Rectal smooth muscle tissue (tissue), 1 donor: Measurements from ENCODE around the gene SERTAD1.
"Not testable (repeated sequence)": the region's sequence is repeated elsewhere in the genome, so short reads cannot be mapped to it uniquely, and the experiment has no call there.

Experiments used
- H3K27ac ChIP-seq: one replicate; pipeline ENCODE4 v1.7.0; 2013; ENCODE audit warnings: low read depth, low read length, inconsistent platforms
- H3K27me3 ChIP-seq: one replicate; pipeline ENCODE4 v1.7.0; 2013; ENCODE audit warnings: low read length; ENCODE audit not compliant: control insufficient read depth, insufficient read depth
- H3K36me3 ChIP-seq: one replicate; pipeline ENCODE4 v1.7.0; 2013; ENCODE audit warnings: low read length; ENCODE audit not compliant: control insufficient read depth, insufficient read depth
- H3K4me1 ChIP-seq: one replicate; pipeline ENCODE4 v1.7.0; 2013; ENCODE audit warnings: low read length; ENCODE audit not compliant: control insufficient read depth, insufficient read depth
- H3K4me3 ChIP-seq: one replicate; pipeline ENCODE4 v1.7.0; 2013; ENCODE audit warnings: low read length
- H3K9ac ChIP-seq: one replicate; pipeline ENCODE4 v1.7.0; 2013; ENCODE audit warnings: low read length

The SERTAD1 gene

DNA sequence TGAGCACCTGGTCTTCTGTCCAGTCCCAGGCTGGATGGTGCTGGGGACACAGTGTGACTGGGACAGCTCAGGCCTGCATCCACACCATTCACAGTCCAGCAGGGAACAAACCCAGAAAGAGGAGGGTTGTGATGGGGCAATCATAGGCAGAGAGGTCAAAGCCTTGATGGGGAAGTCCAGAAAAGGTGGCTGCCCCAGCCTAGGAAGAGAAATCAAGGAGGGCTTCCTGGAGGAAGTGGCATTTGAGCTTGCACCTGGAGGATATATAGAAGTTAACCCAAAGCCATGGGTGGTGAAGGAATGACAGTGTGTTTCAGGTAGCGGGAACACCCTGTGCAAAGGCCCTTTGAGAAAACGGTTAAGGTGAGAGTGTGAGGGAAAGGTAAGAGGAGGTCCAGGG lies 10.0 kb downstream of the SERTAD1 start:
- Histone ChIP-seq H3K4me3 (no peak overlapping the region), H3K4me1 (no peaks in the 10 kb centered on the region), H3K27me3 (no peaks in the 10 kb centered on the region), H3K9ac (no peak overlapping the region), H3K36me3 (no peaks in the 10 kb centered on the region), H3K27ac (no peak overlapping the region)

DNA sequence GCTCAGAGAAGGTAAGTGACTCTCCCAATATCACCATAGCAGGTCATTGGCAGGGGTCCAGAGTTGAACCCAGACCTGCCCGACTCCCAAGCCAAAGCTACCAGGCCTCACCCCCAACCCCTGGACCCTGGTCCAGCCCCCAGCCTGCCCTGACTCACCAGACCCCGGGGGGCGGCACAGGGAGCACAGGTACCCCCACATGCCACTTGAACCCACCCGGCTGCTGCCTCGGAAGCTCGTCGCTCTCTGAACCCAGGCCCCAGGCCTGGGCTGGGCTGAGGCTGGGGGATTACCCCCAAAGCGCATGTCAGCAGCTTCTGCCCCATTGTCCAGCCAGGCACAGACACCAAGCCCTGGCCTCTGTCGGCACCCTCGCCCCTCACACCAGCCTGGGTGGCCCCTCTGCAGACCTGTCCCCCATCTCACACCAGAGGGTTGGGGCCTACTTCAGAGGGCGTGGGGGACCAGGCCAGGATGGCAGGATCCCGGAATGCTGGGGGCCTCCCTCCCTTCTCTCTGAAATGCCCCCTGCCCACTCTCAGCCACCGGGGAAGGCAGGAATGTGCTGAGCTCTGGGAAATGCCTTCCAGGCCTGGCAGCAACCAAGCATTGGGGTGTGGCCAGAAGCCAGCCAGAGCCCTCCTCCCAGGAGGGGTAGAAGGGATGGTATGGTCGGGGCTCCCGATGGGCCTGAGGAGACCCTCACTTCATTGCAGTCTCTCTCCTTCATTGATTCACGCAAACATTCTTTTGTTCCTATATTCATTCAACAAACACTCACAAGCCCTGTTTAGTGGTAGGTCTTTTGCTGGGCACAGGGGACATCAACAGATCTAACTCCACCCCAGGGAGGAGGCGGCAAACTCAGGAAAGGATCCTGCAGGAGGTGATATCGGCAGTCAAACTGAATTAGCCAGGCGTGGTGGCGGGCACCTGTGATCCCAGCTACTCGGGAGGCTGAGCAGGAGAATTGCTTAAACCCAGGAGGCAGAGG lies 11.0 kb downstream of the SERTAD1 start:
- no peaks in the 10 kb centered on the region for H3K4me1 ChIP-seq
- no peak overlapping the region for H3K27ac ChIP-seq
- no peak overlapping the region for H3K4me3 ChIP-seq
- H3K27me3 ChIP-seq, result no peaks in the 10 kb centered on the region
- no peaks in the 10 kb centered on the region for H3K36me3 ChIP-seq
- no peak overlapping the region for H3K9ac ChIP-seq

DNA sequence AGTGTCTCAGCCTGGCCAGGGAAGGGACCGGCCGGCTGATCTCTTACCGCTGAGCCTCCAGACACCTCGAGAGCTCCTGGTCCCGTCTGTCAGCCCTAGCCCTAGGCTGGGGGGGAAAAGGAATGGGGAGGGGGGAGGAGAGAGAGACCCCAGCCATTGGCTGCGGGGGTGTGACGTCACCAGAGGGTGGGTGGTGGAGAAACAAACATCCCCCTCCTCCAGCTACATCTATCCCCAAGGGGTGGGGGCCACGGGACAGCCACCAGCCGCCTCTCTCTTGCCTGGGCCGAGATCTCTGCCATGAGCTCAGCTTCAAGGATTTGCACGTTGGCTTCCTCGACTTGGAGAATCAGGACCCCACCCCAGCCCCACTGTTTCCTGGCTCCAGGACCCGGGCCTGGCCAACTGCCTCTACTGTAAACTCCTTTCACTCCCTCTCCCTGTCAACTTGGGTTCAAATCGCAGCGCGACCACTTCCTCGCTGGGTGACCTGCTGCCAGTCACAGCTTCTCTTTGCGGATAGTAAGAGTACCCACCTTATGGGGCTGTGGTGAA lies 12.4 kb downstream of the SERTAD1 start, which contains the start of gene PRX:
TSS of gene PRX (minus strand) at position 88 of the 555 bp plus-strand sequence. CDS start 5,446 bp downstream, outside the sequence.
- no peak within 1 kb of the TSS for H3K27ac ChIP-seq
- H3K4me1 ChIP-seq, result no peaks in the 10 kb centered on the region
- H3K4me3 ChIP-seq, result no peak within 1 kb of the TSS
- no peaks in the 10 kb centered on the region for H3K36me3 ChIP-seq
- H3K9ac ChIP-seq, result no peak within 1 kb of the TSS
- no peaks in the 10 kb centered on the region for H3K27me3 ChIP-seq

DNA sequence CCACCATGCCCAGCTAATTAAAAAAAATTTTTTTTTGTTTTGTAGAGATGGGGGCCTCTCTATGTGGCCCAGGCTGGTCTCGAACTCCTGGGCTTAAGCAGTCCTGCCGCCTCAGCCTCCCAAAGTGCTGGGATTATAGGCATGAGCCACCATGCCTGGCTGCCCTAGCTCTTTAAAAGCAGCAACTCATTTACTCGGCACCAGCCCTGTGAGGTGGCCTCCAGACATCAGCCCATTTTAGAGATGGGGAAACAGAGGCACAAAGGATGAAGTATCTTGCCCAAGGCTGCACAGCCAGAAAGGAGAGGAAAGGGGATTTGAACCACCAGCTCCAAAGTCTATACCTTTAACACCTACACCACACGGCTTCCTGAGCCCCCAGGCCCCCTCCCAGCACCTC lies 12.9 kb downstream of the SERTAD1 start:
- no peak overlapping the region for H3K4me3 ChIP-seq
- H3K27ac ChIP-seq, result no peak overlapping the region
- no peaks in the 10 kb centered on the region for H3K27me3 ChIP-seq
- H3K9ac ChIP-seq, result no peak overlapping the region
- no peaks in the 10 kb centered on the region for H3K36me3 ChIP-seq
- no peaks in the 10 kb centered on the region for H3K4me1 ChIP-seq

DNA sequence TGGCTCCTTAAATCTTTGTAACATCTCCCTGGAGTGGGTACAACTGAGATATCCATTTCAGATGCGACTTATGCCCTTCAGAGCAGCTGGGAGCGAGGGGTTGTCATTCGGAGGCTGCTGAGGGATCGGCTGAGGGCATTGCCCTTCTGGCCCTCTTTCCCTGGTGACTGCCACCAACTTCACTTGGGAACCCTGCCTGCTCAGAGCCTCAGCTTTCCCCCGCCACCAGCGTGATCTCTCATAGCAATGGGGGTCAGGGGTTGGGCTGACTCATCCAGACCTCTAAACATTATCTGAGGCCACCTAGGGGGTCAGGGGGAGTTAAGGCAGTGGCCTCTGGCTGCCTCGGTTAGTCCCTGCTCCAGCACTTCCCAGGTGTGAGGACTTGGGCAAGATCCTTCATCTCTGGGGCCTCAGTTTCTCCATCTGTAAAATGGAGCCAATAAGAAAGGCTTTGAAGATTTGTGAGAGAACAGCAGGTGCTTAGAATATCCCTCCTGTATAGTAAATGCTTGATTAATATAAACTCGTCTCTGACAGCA lies 13.8 kb downstream of the SERTAD1 start:
- Histone ChIP-seq H3K4me1 (no peaks in the 10 kb centered on the region), H3K27ac (no peak overlapping the region), H3K27me3 (no peaks in the 10 kb centered on the region), H3K36me3 (no peaks in the 10 kb centered on the region), H3K9ac (no peak overlapping the region), H3K4me3 (no peak overlapping the region)

DNA sequence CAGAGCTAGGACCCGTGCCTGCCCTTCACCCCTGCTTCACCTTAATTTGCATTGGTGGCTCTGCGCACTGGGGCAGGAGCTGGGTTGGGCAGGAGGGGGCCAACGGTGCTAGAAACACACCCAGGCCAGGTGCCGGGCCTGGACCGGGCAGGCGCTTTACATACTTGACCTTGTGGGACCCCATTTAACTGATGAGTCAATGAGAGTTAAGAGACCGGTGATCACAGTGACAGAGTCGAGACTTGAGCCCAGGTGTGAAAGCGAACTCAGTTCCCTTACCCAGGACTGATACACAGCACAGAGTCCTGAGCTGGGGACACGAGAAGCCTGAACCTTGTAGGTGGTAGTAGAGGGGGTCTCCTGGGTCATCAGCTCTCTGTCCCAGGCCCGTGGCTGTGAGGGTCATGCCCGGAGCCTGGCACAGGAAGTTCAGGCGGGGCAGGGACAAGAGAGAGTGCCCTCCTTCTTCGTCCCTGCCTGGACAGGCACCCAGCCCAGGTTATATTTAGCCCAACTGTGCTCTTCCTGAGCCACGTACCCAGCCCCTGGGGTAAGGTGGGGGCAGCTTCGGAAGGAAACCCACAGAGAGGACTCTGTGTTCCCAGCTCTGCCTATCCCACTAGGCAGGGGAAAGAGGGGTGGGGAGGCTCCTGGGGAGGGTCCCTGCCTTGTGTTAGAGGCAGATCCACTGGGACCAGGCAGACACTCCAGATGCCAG lies 14.5 kb downstream of the SERTAD1 start:
- Histone ChIP-seq H3K9ac (no peak overlapping the region), H3K36me3 (no peaks in the 10 kb centered on the region), H3K4me3 (no peak overlapping the region), H3K27ac (no peak overlapping the region), H3K4me1 (no peaks in the 10 kb centered on the region), H3K27me3 (no peaks in the 10 kb centered on the region)

DNA sequence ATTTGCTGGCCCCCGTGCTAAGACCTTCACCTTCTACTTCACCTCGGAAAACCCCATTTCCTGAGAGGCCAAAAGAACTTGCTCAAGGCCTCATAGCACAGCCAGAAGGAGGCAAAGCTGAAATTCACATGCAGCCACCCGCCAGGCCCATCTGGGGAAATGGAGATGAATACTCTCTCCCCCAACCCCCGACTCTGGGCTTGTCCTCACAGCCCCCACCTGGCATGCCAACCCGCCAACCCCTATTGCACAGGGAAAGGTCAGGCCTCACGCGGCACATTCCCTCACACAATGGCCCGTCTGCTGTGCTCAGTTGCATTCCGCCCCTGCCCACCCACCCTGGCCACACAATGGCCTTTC lies 15.8 kb downstream of the SERTAD1 start:
- H3K9ac ChIP-seq, result no peak overlapping the region
- no peaks in the 10 kb centered on the region for H3K36me3 ChIP-seq
- no peaks in the 10 kb centered on the region for H3K4me1 ChIP-seq
- no peak overlapping the region for H3K4me3 ChIP-seq
- no peak overlapping the region for H3K27ac ChIP-seq
- no peaks in the 10 kb centered on the region for H3K27me3 ChIP-seq

DNA sequence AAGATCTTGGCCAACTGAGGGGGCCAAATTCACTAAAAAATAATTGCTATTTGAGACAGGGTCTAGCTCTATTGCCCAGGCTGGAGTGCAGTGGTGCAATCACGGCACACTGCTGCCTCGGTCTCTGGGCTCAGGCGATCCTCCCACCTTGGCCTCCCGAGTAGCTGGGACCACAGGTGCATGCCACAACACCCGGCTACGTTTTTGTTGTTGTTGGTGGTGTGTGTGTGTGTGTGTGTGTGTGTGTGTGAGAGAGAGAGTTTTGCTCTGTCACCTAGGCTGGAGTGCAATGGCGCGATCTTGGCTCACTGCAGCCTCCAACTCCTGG lies 17.2 kb downstream of the SERTAD1 start:
- not testable (repeated sequence) for H3K36me3 ChIP-seq, H3K4me3 ChIP-seq, H3K4me1 ChIP-seq, H3K9ac ChIP-seq, H3K27me3 ChIP-seq, H3K27ac ChIP-seq

DNA sequence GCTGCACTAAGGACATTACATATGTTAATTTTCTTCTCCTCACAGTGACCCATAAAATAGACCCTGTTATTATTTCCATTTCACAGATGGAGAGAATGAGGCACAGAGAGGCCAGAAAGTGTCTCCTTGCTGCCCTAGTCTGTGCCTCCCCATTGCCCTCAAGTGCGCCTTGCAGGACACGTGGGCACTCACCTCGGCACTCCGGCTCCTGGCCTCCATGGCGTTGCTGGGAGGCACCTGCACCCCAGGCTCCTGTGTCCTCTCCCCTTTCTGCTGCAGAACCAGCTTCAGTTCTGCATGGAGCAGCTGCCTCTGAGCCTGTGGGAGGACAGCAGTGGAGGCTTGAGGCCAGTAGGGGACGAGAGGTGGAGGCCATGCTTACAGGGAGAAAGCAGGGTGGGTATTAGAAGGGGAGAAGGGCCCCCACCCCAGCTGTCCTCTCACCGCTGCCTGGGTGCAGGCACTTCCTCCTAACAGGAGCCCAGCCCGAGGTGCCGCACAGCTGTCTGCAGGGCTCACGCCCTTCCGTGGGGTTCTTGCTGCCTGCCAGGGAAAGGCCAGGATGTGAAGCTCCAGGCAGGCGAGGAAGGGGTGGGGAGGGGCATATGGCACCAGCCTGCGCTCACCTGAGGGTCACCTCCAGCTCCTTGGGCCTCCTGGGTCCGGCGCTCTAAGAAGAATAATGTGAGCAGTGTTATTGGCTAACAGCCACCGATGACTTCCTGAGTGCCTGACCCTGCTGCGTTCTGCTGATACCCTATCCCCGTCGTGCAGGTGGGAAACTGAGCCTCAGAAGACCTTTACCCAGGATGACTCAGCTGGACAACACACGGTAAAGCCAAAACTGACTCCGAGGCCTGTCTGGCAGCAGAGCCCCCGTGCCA lies 17.8 kb downstream of the SERTAD1 start:
- Histone ChIP-seq H3K36me3 (no peaks in the 10 kb centered on the region), H3K4me1 (peaks cover 3% of the 10 kb centered on the region), H3K27ac (no peak overlapping the region), H3K27me3 (no peaks in the 10 kb centered on the region), H3K4me3 (no peak overlapping the region), H3K9ac (no peak overlapping the region)

DNA sequence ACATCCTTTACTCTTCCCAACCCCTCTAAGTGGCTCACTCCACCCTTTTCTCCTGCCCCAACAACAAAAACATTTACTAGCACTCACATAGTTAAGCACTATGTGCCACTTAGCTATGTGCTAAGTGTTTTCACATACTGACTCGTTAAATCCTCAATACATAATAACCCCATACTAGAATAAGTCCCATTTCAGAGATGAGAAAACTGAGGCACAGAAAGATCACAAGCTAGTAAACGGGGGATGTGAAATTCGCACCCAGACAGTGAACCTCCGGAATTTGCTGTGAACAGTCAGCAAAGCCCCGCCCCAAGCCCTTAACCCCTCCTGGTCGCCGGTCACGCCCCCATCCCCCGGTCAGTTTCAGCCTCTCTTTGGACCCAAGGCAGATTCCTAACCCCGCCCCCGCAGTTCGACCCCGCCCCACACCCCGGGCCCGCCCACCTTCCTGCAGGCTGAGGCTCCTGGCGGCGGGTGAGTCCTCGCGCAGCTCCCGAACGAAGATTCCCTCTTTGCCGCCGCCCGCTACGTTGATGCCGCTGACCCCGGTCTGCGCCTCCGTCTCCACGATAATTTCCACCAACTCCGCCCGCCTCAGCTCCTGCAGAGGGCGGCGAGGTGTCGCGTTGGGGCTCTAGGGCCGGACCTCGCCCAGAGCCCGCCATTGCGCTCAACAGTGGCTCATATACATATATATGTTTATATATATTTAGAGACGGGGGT lies 22.4 kb downstream of the SERTAD1 start:
- H3K9ac ChIP-seq, result no peak overlapping the region
- peak overlapping the region; percentile 83 for H3K27ac ChIP-seq
- no peaks in the 10 kb centered on the region for H3K36me3 ChIP-seq
- H3K27me3 ChIP-seq, result no peaks in the 10 kb centered on the region
- peaks cover 3% of the 10 kb centered on the region for H3K4me1 ChIP-seq
- H3K4me3 ChIP-seq, result peak overlapping the region; percentile 68

DNA sequence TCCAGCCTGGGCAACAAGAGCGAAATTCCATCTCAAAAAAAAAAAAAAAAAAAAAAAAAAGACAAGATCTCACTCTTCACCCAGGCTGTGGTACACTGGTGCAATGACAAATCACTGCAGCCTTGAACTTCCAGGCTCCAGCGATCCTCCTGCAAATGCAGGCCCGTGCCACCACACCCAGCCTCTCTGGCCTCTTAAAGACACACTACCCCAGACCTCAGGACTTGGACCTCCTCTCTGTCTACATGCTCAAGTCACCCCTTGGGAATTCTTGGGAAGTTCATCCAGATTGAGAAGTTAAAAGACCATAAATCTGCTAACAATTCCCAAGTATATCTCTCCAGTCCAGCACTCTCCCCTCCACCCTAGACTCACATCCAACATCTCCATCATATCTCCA lies 25.2 kb downstream of the SERTAD1 start:
- no peaks in the 10 kb centered on the region for H3K27me3 ChIP-seq
- no peaks in the 10 kb centered on the region for H3K36me3 ChIP-seq
- H3K4me3 ChIP-seq, result no peak overlapping the region
- H3K27ac ChIP-seq, result no peak overlapping the region
- no peak overlapping the region for H3K9ac ChIP-seq
- H3K4me1 ChIP-seq, result peaks cover 3% of the 10 kb centered on the region
